ENCODE data around the gene SPTBN5. TPM values are rescaled to one million over a fixed set of nuclear protein-coding genes. Genes with fewer than 3 reads are reported as not detected.

The SPTBN5 gene
- total and polyA plus RNA-seq, 2 experiments from 2014 or later, result 0.57 to 1.1 TPM

DNA sequence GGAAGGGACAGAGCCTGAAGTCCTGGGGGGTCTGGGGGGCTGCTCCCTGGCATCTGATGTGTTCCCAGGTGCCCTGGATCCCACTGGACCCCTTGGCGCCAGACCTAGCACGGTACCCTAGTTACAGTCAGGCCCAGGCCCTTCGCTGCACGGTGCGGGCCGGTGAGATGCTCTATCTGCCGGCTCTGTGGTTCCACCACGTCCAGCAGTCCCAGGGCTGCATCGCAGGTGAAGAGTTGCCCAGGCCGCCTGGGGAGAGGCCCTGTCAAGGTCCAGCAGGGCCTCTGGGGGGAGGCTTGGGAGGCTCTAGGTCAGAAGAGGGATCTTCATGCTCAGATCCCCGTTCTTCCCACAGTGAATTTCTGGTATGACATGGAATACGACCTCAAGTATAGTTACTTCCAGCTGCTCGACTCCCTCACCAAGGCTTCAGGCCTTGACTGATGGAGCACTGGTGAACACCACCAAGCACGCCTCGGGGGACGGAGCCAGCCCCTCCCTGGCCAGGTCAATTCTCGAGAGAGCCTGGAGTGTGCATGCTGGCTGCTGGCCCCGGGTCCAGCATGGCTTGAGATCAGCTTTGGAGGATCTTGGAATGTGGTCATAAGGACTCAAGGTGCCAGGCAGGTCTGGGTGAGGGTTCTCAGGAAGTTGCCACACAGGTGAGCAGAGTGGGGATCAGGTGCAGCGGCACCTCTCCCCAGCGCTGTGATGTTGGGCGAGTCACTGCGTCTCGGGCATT is 57.0 kb downstream of the SPTBN5 start:
- TF ChIP-seq, protein P1, sequence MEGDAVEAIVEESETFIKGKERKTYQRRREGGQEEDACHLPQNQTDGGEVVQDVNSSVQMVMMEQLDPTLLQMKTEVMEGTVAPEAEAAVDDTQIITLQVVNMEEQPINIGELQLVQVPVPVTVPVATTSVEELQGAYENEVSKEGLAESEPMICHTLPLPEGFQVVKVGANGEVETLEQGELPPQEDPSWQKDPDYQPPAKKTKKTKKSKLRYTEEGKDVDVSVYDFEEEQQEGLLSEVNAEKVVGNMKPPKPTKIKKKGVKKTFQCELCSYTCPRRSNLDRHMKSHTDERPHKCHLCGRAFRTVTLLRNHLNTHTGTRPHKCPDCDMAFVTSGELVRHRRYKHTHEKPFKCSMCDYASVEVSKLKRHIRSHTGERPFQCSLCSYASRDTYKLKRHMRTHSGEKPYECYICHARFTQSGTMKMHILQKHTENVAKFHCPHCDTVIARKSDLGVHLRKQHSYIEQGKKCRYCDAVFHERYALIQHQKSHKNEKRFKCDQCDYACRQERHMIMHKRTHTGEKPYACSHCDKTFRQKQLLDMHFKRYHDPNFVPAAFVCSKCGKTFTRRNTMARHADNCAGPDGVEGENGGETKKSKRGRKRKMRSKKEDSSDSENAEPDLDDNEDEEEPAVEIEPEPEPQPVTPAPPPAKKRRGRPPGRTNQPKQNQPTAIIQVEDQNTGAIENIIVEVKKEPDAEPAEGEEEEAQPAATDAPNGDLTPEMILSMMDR (conservative IDR thresholded peaks at IDR 0.05; ENCODE audit: low read depth in 2 of 2), result no peak
- TF ChIP-seq, protein P2, sequence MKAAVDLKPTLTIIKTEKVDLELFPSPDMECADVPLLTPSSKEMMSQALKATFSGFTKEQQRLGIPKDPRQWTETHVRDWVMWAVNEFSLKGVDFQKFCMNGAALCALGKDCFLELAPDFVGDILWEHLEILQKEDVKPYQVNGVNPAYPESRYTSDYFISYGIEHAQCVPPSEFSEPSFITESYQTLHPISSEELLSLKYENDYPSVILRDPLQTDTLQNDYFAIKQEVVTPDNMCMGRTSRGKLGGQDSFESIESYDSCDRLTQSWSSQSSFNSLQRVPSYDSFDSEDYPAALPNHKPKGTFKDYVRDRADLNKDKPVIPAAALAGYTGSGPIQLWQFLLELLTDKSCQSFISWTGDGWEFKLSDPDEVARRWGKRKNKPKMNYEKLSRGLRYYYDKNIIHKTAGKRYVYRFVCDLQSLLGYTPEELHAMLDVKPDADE (IDR thresholded peaks at IDR 0.05), result no peak
- TF ChIP-seq JUNB (IDR thresholded peaks at IDR 0.05; ENCODE audit: unreplicated experiment), result no peak
- no peak for TF ChIP-seq ZNF331 (CRISPR knock-in tag; IDR thresholded peaks at IDR 0.05; ENCODE audit: low read depth)
- TF ChIP-seq ZNF114 (CRISPR knock-in tag; IDR thresholded peaks at IDR 0.05), result no peak
- TF ChIP-seq NANOG (IDR thresholded peaks at IDR 0.05; ENCODE audit: borderline replicate concordance), result no peak
- TF ChIP-seq CREB1 (CRISPR knock-in tag; IDR thresholded peaks at IDR 0.05; ENCODE audit: low read depth), result no peak
- TF ChIP-seq, protein P3, sequence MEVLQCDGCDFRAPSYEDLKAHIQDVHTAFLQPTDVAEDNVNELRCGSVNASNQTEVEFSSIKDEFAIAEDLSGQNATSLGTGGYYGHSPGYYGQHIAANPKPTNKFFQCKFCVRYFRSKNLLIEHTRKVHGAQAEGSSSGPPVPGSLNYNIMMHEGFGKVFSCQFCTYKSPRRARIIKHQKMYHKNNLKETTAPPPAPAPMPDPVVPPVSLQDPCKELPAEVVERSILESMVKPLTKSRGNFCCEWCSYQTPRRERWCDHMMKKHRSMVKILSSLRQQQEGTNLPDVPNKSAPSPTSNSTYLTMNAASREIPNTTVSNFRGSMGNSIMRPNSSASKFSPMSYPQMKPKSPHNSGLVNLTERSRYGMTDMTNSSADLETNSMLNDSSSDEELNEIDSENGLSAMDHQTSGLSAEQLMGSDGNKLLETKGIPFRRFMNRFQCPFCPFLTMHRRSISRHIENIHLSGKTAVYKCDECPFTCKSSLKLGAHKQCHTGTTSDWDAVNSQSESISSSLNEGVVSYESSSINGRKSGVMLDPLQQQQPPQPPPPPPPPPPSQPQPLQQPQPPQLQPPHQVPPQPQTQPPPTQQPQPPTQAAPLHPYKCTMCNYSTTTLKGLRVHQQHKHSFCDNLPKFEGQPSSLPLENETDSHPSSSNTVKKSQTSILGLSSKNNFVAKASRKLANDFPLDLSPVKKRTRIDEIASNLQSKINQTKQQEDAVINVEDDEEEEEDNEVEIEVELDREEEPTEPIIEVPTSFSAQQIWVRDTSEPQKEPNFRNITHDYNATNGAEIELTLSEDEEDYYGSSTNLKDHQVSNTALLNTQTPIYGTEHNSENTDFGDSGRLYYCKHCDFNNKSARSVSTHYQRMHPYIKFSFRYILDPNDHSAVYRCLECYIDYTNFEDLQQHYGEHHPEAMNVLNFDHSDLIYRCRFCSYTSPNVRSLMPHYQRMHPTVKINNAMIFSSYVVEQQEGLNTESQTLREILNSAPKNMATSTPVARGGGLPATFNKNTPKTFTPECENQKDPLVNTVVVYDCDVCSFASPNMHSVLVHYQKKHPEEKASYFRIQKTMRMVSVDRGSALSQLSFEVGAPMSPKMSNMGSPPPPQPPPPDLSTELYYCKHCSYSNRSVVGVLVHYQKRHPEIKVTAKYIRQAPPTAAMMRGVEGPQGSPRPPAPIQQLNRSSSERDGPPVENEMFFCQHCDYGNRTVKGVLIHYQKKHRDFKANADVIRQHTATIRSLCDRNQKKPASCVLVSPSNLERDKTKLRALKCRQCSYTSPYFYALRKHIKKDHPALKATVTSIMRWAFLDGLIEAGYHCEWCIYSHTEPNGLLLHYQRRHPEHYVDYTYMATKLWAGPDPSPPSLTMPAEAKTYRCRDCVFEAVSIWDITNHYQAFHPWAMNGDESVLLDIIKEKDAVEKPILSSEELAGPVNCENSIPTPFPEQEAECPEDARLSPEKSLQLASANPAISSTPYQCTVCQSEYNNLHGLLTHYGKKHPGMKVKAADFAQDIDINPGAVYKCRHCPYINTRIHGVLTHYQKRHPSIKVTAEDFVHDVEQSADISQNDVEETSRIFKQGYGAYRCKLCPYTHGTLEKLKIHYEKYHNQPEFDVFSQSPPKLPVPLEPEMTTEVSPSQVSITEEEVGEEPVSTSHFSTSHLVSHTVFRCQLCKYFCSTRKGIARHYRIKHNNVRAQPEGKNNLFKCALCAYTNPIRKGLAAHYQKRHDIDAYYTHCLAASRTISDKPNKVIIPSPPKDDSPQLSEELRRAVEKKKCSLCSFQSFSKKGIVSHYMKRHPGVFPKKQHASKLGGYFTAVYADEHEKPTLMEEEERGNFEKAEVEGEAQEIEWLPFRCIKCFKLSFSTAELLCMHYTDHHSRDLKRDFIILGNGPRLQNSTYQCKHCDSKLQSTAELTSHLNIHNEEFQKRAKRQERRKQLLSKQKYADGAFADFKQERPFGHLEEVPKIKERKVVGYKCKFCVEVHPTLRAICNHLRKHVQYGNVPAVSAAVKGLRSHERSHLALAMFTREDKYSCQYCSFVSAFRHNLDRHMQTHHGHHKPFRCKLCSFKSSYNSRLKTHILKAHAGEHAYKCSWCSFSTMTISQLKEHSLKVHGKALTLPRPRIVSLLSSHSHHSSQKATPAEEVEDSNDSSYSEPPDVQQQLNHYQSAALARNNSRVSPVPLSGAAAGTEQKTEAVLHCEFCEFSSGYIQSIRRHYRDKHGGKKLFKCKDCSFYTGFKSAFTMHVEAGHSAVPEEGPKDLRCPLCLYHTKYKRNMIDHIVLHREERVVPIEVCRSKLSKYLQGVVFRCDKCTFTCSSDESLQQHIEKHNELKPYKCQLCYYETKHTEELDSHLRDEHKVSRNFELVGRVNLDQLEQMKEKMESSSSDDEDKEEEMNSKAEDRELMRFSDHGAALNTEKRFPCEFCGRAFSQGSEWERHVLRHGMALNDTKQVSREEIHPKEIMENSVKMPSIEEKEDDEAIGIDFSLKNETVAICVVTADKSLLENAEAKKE (CRISPR knock-in tag; IDR thresholded peaks at IDR 0.05), result no peak
- no peak for TF ChIP-seq POLR2AphosphoS5 (IDR thresholded peaks at IDR 0.05; ENCODE audit: low read depth)
- TF ChIP-seq EZH2phosphoT487 (IDR thresholded peaks at IDR 0.05; ENCODE audit: unreplicated experiment), result no peak
- no peak for TF ChIP-seq STAT1 (IDR thresholded peaks at IDR 0.05; ENCODE audit: unreplicated experiment)
- TF ChIP-seq, protein P4, sequence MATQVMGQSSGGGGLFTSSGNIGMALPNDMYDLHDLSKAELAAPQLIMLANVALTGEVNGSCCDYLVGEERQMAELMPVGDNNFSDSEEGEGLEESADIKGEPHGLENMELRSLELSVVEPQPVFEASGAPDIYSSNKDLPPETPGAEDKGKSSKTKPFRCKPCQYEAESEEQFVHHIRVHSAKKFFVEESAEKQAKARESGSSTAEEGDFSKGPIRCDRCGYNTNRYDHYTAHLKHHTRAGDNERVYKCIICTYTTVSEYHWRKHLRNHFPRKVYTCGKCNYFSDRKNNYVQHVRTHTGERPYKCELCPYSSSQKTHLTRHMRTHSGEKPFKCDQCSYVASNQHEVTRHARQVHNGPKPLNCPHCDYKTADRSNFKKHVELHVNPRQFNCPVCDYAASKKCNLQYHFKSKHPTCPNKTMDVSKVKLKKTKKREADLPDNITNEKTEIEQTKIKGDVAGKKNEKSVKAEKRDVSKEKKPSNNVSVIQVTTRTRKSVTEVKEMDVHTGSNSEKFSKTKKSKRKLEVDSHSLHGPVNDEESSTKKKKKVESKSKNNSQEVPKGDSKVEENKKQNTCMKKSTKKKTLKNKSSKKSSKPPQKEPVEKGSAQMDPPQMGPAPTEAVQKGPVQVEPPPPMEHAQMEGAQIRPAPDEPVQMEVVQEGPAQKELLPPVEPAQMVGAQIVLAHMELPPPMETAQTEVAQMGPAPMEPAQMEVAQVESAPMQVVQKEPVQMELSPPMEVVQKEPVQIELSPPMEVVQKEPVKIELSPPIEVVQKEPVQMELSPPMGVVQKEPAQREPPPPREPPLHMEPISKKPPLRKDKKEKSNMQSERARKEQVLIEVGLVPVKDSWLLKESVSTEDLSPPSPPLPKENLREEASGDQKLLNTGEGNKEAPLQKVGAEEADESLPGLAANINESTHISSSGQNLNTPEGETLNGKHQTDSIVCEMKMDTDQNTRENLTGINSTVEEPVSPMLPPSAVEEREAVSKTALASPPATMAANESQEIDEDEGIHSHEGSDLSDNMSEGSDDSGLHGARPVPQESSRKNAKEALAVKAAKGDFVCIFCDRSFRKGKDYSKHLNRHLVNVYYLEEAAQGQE (IDR thresholded peaks at IDR 0.05; ENCODE audit: unreplicated experiment), result no peak
- TF ChIP-seq EZH2 (IDR thresholded peaks at IDR 0.05; ENCODE audit: low read depth, unreplicated experiment), result no peak
- H3F3A ChIP-seq (replicated peaks; ENCODE audit: low read depth), result no peaks in the 10 kb centered on the region
- Mint-ChIP-seq H3K4me1 (no peaks in the 10 kb centered on the region; the same call in 2 of the 3 replicates), H3K36me3 (ENCODE audit: low read depth) (peaks cover 10% of the 10 kb centered on the region; the same call in 2 of the 3 replicates), H3K27ac (no peak overlapping the region), H3K9me3 (no peaks in the 10 kb centered on the region), H3K27me3 (ENCODE audit: insufficient read depth, low read depth, poor library complexity) (peaks cover 8% of the 10 kb centered on the region), H3K4me3 (no peak overlapping the region)
- H3K27me3 ChIP-seq (ENCODE audit: insufficient read depth), result no peaks in the 10 kb centered on the region
- no peak overlapping the region for H2AFZ ChIP-seq
- H3K27ac ChIP-seq (ENCODE audit: low read depth), result no peak overlapping the region
- no peaks in the 10 kb centered on the region; the same call in 1 of the 2 replicates for H4K20me1 ChIP-seq (replicated peaks; ENCODE audit: insufficient read depth)
- H3K4me1 ChIP-seq (ENCODE audit: insufficient read depth), result no peaks in the 10 kb centered on the region
- no peaks in the 10 kb centered on the region for H3K9me2 ChIP-seq (ENCODE audit: insufficient read depth)
- no peaks in the 10 kb centered on the region for H3K79me2 ChIP-seq (replicated peaks; ENCODE audit: insufficient read depth)
- ATAC-seq (no peak), DNase-seq (ENCODE audit: low spot score) (no peak)
- H3K36me3 ChIP-seq (ENCODE audit: insufficient read depth), result no peaks in the 10 kb centered on the region; the same call in 1 of the 2 replicates
- no peak overlapping the region for H3K4me2 ChIP-seq
- no peak overlapping the region for H3K4me3 ChIP-seq
